ENCODE measurements around the gene PLA2G2D.

PLA2G2D gene

GRCh38 chr1:20141466-20141865 lies 22.1 kb upstream of the PLA2G2D start:
- Histone ChIP-seq H3K4me1 (ENCODE audit: insufficient read depth, insufficient read length) (no peaks in the 10 kb centered on the region), H3K4me3 (ENCODE audit: insufficient read length, low read depth) (no peak overlapping the region), H3K27me3 (ENCODE audit: insufficient read depth, insufficient read length) (no peaks in the 10 kb centered on the region), H3K9me3 (ENCODE audit: insufficient read depth, low read length) (peaks cover 10% of the 10 kb centered on the region; the same call in 1 of the 2 replicates), H3K36me3 (ENCODE audit: insufficient read depth, insufficient read length, low read length) (no peaks in the 10 kb centered on the region), H3K9ac (ENCODE audit: insufficient read length, low read depth) (no peak overlapping the region)
- TF ChIP-seq YY1 (IDR thresholded peaks at IDR 0.05; ENCODE audit: insufficient read depth, insufficient read length) (no peak), ZNF274 (IDR thresholded peaks at IDR 0.05; ENCODE audit: low read depth, low read length) (no peak), SUZ12 (IDR thresholded peaks at IDR 0.05; ENCODE audit: extremely low read depth, insufficient read depth, insufficient read length) (no peak)
- DNase-seq (ENCODE audit: low read depth, low spot score), result no peak

- H3K4me3 ChIP-seq (ENCODE audit: insufficient read length, low read depth), result no peak overlapping the region
Measured at GRCh38 chr1:20141001-20141400, 21.7 kb upstream of the PLA2G2D start.

GRCh38 chr1:20139776-20140612 lies 20.7 kb upstream of the PLA2G2D start:
- Histone ChIP-seq H3K27me3 (ENCODE audit: insufficient read depth, insufficient read length) (no peaks in the 10 kb centered on the region), H3K9me3 (ENCODE audit: insufficient read depth, low read length) (peaks cover 10% of the 10 kb centered on the region; the same call in 1 of the 2 replicates), H3K36me3 (ENCODE audit: insufficient read depth, insufficient read length, low read length) (no peaks in the 10 kb centered on the region), H3K4me3 (ENCODE audit: insufficient read length, low read depth) (no peak overlapping the region), H3K9ac (ENCODE audit: insufficient read length, low read depth) (no peak overlapping the region), H3K4me1 (ENCODE audit: insufficient read depth, insufficient read length) (no peaks in the 10 kb centered on the region)
- TF ChIP-seq YY1 (IDR thresholded peaks at IDR 0.05; ENCODE audit: insufficient read depth, insufficient read length) (no peak), SUZ12 (IDR thresholded peaks at IDR 0.05; ENCODE audit: extremely low read depth, insufficient read depth, insufficient read length) (no peak), ZNF274 (IDR thresholded peaks at IDR 0.05; ENCODE audit: low read depth, low read length) (no peak)
- no peak for DNase-seq (ENCODE audit: low read depth, low spot score)

More at GRCh38 chr1:20141001-20141400, 21.7 kb upstream of the PLA2G2D start:
- Histone ChIP-seq H3K27me3 (ENCODE audit: insufficient read depth, insufficient read length) (no peaks in the 10 kb centered on the region), H3K9ac (ENCODE audit: insufficient read length, low read depth) (no peak overlapping the region), H3K4me1 (ENCODE audit: insufficient read depth, insufficient read length) (no peaks in the 10 kb centered on the region), H3K36me3 (ENCODE audit: insufficient read depth, insufficient read length, low read length) (no peaks in the 10 kb centered on the region), H3K9me3 (ENCODE audit: insufficient read depth, low read length) (peaks cover 10% of the 10 kb centered on the region; the same call in 1 of the 2 replicates)
- DNase-seq (ENCODE audit: low read depth, low spot score), result no peak
- TF ChIP-seq YY1 (IDR thresholded peaks at IDR 0.05; ENCODE audit: insufficient read depth, insufficient read length), result no peak
- no peak for TF ChIP-seq ZNF274 (IDR thresholded peaks at IDR 0.05; ENCODE audit: low read depth, low read length)
- TF ChIP-seq SUZ12 (IDR thresholded peaks at IDR 0.05; ENCODE audit: extremely low read depth, insufficient read depth, insufficient read length), result no peak

GRCh38 chr1:20138961-20139550 lies 19.7 kb upstream of the PLA2G2D start, which contains the start of gene PLA2G2F:
Gene PLA2G2F (plus strand): TSS chr1:20139323. CDS start chr1:20139428, 105 bp downstream.
- no peak for DNase-seq (ENCODE audit: low read depth, low spot score)
- Histone ChIP-seq H3K36me3 (ENCODE audit: insufficient read depth, insufficient read length, low read length) (no peaks in the 10 kb centered on the region), H3K4me3 (ENCODE audit: insufficient read length, low read depth) (no peak within 1 kb of the TSS), H3K9me3 (ENCODE audit: insufficient read depth, low read length) (peaks cover 10% of the 10 kb centered on the region; the same call in 1 of the 2 replicates), H3K27me3 (ENCODE audit: insufficient read depth, insufficient read length) (no peaks in the 10 kb centered on the region), H3K4me1 (ENCODE audit: insufficient read depth, insufficient read length) (no peaks in the 10 kb centered on the region), H3K9ac (ENCODE audit: insufficient read length, low read depth) (no peak within 1 kb of the TSS)
- TF ChIP-seq ZNF274 (IDR thresholded peaks at IDR 0.05; ENCODE audit: low read depth, low read length) (no peak), YY1 (IDR thresholded peaks at IDR 0.05; ENCODE audit: insufficient read depth, insufficient read length) (no peak), SUZ12 (IDR thresholded peaks at IDR 0.05; ENCODE audit: extremely low read depth, insufficient read depth, insufficient read length) (no peak)

- Histone ChIP-seq H3K4me1 (ENCODE audit: insufficient read depth, insufficient read length) (no peaks in the 10 kb centered on the region), H3K9me3 (ENCODE audit: insufficient read depth, low read length) (peaks cover 10% of the 10 kb centered on the region; the same call in 1 of the 2 replicates), H3K4me3 (ENCODE audit: insufficient read length, low read depth) (no peak overlapping the region), H3K27me3 (ENCODE audit: insufficient read depth, insufficient read length) (no peaks in the 10 kb centered on the region), H3K36me3 (ENCODE audit: insufficient read depth, insufficient read length, low read length) (no peaks in the 10 kb centered on the region), H3K9ac (ENCODE audit: insufficient read length, low read depth) (no peak overlapping the region)
- TF ChIP-seq SUZ12 (IDR thresholded peaks at IDR 0.05; ENCODE audit: extremely low read depth, insufficient read depth, insufficient read length), result no peak
- DNase-seq (ENCODE audit: low read depth, low spot score), result no peak
Measured at GRCh38 chr1:20138346-20138745, 19.0 kb upstream of the PLA2G2D start.

GRCh38 chr1:20137604-20138003 lies 18.3 kb upstream of the PLA2G2D start:
- Histone ChIP-seq H3K27me3 (ENCODE audit: insufficient read depth, insufficient read length) (no peaks in the 10 kb centered on the region), H3K36me3 (ENCODE audit: insufficient read depth, insufficient read length, low read length) (no peaks in the 10 kb centered on the region), H3K4me3 (ENCODE audit: insufficient read length, low read depth) (no peak overlapping the region), H3K9ac (ENCODE audit: insufficient read length, low read depth) (no peak overlapping the region), H3K4me1 (ENCODE audit: insufficient read depth, insufficient read length) (no peaks in the 10 kb centered on the region), H3K9me3 (ENCODE audit: insufficient read depth, low read length) (peaks cover 10% of the 10 kb centered on the region; the same call in 1 of the 2 replicates)
- TF ChIP-seq SUZ12 (IDR thresholded peaks at IDR 0.05; ENCODE audit: extremely low read depth, insufficient read depth, insufficient read length), result no peak
- no peak for TF ChIP-seq ZNF274 (IDR thresholded peaks at IDR 0.05; ENCODE audit: low read depth, low read length)
- TF ChIP-seq YY1 (IDR thresholded peaks at IDR 0.05; ENCODE audit: insufficient read depth, insufficient read length), result no peak
- DNase-seq (ENCODE audit: low read depth, low spot score), result no peak

- H3K4me3 ChIP-seq (ENCODE audit: insufficient read length, low read depth), result no peak overlapping the region
- no peak for DNase-seq (ENCODE audit: low read depth, low spot score)
- no peaks in the 10 kb centered on the region for H3K36me3 ChIP-seq (ENCODE audit: insufficient read depth, insufficient read length, low read length)
- no peaks in the 10 kb centered on the region for H3K27me3 ChIP-seq (ENCODE audit: insufficient read depth, insufficient read length)
- H3K4me1 ChIP-seq (ENCODE audit: insufficient read depth, insufficient read length), result no peaks in the 10 kb centered on the region
- H3K9me3 ChIP-seq (ENCODE audit: insufficient read depth, low read length), result peaks cover 10% of the 10 kb centered on the region; the same call in 1 of the 2 replicates
- no peak for TF ChIP-seq ZNF274 (IDR thresholded peaks at IDR 0.05; ENCODE audit: low read depth, low read length)
- TF ChIP-seq SUZ12 (IDR thresholded peaks at IDR 0.05; ENCODE audit: extremely low read depth, insufficient read depth, insufficient read length), result no peak
- TF ChIP-seq YY1 (IDR thresholded peaks at IDR 0.05; ENCODE audit: insufficient read depth, insufficient read length), result no peak
- no peak overlapping the region for H3K9ac ChIP-seq (ENCODE audit: insufficient read length, low read depth)
Measured at GRCh38 chr1:20137055-20137454, 17.7 kb upstream of the PLA2G2D start.
